ENCODE results near the gene TRIM71. TPM values are rescaled to one million over a fixed set of nuclear protein-coding genes. Genes with fewer than 3 reads are reported as not detected.
A peak's percentile ranks its signal among the peaks of the same experiment; 100 is the strongest.
"Not testable (repeated sequence)": the region's sequence is repeated elsewhere in the genome, so short reads cannot be mapped to it uniquely, and the experiment has no call there.

The TRIM71 gene
- total and polyA plus RNA-seq, 2 of the 13 experiments (the other 11 are each of a cell fraction or from before 2014, with no cell fraction given) = 21.7 to 76.9 TPM

DNA sequence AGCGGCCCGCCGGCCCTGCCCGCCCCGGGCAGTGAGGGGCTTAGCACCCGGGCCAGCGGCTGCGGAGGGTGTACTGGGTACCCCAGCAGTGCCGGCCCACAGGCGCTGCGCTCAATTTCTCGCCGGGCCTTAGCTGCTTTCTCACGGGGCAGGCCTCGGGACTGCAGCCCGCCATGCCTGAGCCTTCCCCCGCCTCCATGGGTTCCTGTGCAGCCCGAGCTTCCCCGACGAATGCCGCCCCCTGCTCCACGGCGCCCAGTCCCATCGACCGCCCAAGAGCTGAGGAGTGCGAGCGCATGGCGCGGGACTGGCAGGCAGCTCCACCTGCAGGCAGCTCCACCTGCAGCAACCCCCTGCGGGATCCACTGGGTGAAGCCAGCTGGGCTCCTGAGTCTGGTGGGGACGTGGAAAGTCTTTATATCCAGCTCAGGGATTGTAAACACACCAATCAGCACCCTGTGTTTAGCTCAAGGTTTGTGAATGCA is 85.1 kb downstream of the TRIM71 start:
- H3K4me3 ChIP-seq (replicated peaks in 1 of 3; ENCODE audit: insufficient read depth in 1 of 3, low read depth in 2 of 3, low read length in 3 of 3) = peak overlapping the region in 2 of 3 experiments; percentile 44 to 57; a peak in 5 of 6 replicates
- 79% methylated on average over 12 of the region's 31 CpGs for WGBS (ENCODE audit: low lambda C conversion rate)
- H3K27ac ChIP-seq (ENCODE audit: extremely low read length, insufficient read depth, low read length) = peak overlapping the region; percentile 26
- peaks cover 17% of the 10 kb centered on the region; the same call in 1 of the 2 replicates for H3K4me1 ChIP-seq (ENCODE audit: insufficient read depth, low read length)
- H3K79me2 ChIP-seq (ENCODE audit: insufficient read depth, low read length); FAIRE-seq; in situ Hi-C loops (cut with HindIII; ENCODE audit: extremely low pct_ligation_motif_present, low pct_unique_long_range_greater_than_20kb); BruUV-seq (replicated peaks); H3K4me2 ChIP-seq (ENCODE audit: low read depth, low read length); H3K9ac ChIP-seq (ENCODE audit: insufficient read depth, low read depth, low read length); H2AFZ ChIP-seq (ENCODE audit: low read length); CTCF ChIA-PET (ENCODE audit: low intra/inter-chr PET ratio, low total read pairs); H3K9me3 ChIP-seq (ENCODE audit: low read length); H3K36me3 ChIP-seq (replicated peaks in 1 of 2; ENCODE audit: control insufficient read depth in 1 of 2, insufficient read depth in 2 of 2, low read length in 2 of 2); H3K27me3 ChIP-seq (ENCODE audit: control insufficient read depth in 1 of 2, insufficient read depth in 2 of 2, low read length in 2 of 2); TF ChIP-seq SOX6, NONO, SP1 (IDR thresholded peaks at IDR 0.05): not testable (repeated sequence)
- DNase-seq (ENCODE audit: low spot score) = peak; percentile 67
- peaks cover 26% of the 10 kb centered on the region for H4K20me1 ChIP-seq (ENCODE audit: insufficient read depth, low read length)
- intact Hi-C loops (cut with micrococcal nuclease; ENCODE audit: unreplicated experiment) = loop anchor here (2.0 to 10.0 kb wide), 2 partner anchors 122 to 168 kb away; no protein-coding TSS in a partner anchor
- POLR2A ChIA-PET = interaction anchor here (1.0 to 2.0 kb wide), 7 partner anchors 82 to 122 kb away, joined by 3 to 8 read pairs (median 4); no protein-coding TSS in a partner anchor
- ATAC-seq = peak; percentile 78
- TF ChIP-seq SOX6 (CRISPR knock-in tag; IDR thresholded peaks at IDR 0.05) (peak; percentile 71), POLR2G (IDR thresholded peaks at IDR 0.05; ENCODE audit: low read depth, low read length) (peak; percentile 30), ZNF253 (CRISPR knock-in tag; IDR thresholded peaks at IDR 0.05; ENCODE audit: borderline replicate concordance) (0 out of 2 replicates have a peak, but pooled peaks have one; percentile 39), NONO (CRISPR knock-in tag; conservative IDR thresholded peaks at IDR 0.05) (peak; percentile 79; the same call in 1 of the 2 replicates), HIVEP1 (CRISPR knock-in tag; IDR thresholded peaks at IDR 0.05) (0 out of 2 replicates have a peak, but pooled peaks have one; percentile 35), HDAC1 (CRISPR knock-in tag; IDR thresholded peaks at IDR 0.05) (peak; percentile 72), ZSCAN21 (CRISPR knock-in tag; IDR thresholded peaks at IDR 0.05; ENCODE audit: borderline replicate concordance) (peak; percentile 86; the same call in 1 of the 2 replicates), KDM5B (CRISPR knock-in tag; IDR thresholded peaks at IDR 0.05; ENCODE audit: borderline replicate concordance) (peak; percentile 60; the same call in 1 of the 2 replicates), ZNF788 (CRISPR knock-in tag; IDR thresholded peaks at IDR 0.05; ENCODE audit: borderline replicate concordance) (peak; percentile 51; the same call in 1 of the 2 replicates), ZFY (CRISPR knock-in tag; IDR thresholded peaks at IDR 0.05) (peak; percentile 43; the same call in 1 of the 2 replicates), ONECUT2 (CRISPR knock-in tag; IDR thresholded peaks at IDR 0.05) (peak; percentile 20; the same call in 1 of the 2 replicates), ZBTB38 (CRISPR knock-in tag; IDR thresholded peaks at IDR 0.05) (peak; percentile 83), NFYB (CRISPR knock-in tag; IDR thresholded peaks at IDR 0.05) (peak; percentile 69), SP1 (CRISPR knock-in tag; IDR thresholded peaks at IDR 0.05) (0 out of 2 replicates have a peak, but pooled peaks have one; percentile 19), KMT2B (CRISPR knock-in tag; IDR thresholded peaks at IDR 0.05) (peak; percentile 32; the same call in 1 of the 2 replicates), ZNF543 (CRISPR knock-in tag; IDR thresholded peaks at IDR 0.05) (peak; percentile 98), MXI1 (IDR thresholded peaks at IDR 0.05; ENCODE audit: borderline replicate concordance, low read depth, low read length) (0 out of 3 replicates have a peak, but pooled peaks have one; percentile 51)
- TF ChIP-seq, protein P1, sequence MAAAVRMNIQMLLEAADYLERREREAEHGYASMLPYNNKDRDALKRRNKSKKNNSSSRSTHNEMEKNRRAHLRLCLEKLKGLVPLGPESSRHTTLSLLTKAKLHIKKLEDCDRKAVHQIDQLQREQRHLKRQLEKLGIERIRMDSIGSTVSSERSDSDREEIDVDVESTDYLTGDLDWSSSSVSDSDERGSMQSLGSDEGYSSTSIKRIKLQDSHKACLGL (CRISPR knock-in tag; IDR thresholded peaks at IDR 0.05) = peak; percentile 70; the same call in 1 of the 2 replicates
- TF ChIP-seq, protein P2, sequence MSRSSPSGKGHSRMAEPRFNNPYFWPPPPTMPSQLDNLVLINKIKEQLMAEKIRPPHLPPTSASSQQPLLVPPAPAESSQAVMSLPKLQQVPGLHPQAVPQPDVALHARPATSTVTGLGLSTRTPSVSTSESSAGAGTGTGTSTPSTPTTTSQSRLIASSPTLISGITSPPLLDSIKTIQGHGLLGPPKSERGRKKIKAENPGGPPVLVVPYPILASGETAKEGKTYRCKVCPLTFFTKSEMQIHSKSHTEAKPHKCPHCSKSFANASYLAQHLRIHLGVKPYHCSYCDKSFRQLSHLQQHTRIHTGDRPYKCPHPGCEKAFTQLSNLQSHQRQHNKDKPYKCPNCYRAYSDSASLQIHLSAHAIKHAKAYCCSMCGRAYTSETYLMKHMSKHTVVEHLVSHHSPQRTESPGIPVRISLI (CRISPR knock-in tag; IDR thresholded peaks at IDR 0.05; ENCODE audit: borderline replicate concordance) = 0 out of 2 replicates have a peak, but pooled peaks have one; percentile 48
- TF ChIP-seq, protein P3, sequence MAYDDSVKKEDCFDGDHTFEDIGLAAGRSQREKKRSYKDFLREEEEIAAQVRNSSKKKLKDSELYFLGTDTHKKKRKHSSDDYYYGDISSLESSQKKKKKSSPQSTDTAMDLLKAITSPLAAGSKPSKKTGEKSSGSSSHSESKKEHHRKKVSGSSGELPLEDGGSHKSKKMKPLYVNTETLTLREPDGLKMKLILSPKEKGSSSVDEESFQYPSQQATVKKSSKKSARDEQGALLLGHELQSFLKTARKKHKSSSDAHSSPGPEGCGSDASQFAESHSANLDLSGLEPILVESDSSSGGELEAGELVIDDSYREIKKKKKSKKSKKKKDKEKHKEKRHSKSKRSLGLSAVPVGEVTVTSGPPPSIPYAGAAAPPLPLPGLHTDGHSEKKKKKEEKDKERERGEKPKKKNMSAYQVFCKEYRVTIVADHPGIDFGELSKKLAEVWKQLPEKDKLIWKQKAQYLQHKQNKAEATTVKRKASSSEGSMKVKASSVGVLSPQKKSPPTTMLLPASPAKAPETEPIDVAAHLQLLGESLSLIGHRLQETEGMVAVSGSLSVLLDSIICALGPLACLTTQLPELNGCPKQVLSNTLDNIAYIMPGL (CRISPR knock-in tag; IDR thresholded peaks at IDR 0.05; ENCODE audit: borderline replicate concordance in 1 of 2, low read depth in 1 of 2) = peak; percentile 80 to 84

Data from HepG2 (cell line).